Epidermal melanocyte (primary cell): ENCODE data around the gene TAAR1.

ENCODE experiments used
- DNase-seq: peaks from one replicate; pipeline ENCODE4 v3.0.0; 2011; ENCODE audit warnings: low spot score; ENCODE audit not compliant: insufficient read length

The TAAR1 gene

DNA sequence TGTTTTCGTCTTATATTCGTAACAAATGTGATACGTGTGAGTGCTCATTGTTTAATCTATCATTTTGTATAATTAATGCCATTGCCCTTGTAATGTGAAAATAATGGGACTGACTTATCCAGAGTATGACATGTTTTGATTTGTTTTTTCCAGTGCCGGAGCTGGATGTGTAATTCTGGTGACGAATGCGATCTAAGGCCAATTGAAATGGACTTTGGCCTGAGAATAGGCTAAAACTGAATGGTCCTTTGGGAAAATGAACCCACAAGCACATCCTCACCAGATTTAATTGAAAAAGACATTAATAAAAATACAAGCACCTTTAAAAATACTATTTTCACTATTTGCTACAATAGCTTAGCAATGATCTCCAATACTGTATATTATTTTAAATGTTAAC lies 62.8 kb downstream of the TAAR1 start:
- no peak for DNase-seq
